ENCODE data around the gene ATP8B4.

- TF ChIP-seq CTCF (IDR thresholded peaks at IDR 0.05) (no peak), POLR2A (IDR thresholded peaks at IDR 0.05) (no peak)
Observed at GRCh38 chr15:49847423-49848281, 271.4 kb downstream of the ATP8B4 start.

Data from prostate gland (tissue), 2 donors.